Coronary artery (tissue), 2 donors: ENCODE results near the gene PEPD.

Source experiments
- DNase-seq: peaks from one replicate; pipeline ENCODE4 v3.0.0-alpha.2; 2017; ENCODE audit warnings: low spot score
- H3K27ac ChIP-seq, 2 donors: fragments of 200-600 bp; sonication (generic); one replicate each; pipeline ENCODE4 v1.5.1; 2016 to 2019
- H3K4me3 ChIP-seq: fragments of 200-600 bp; sonication (generic); 2 replicates; pipeline ENCODE4 v1.5.1; 2016; ENCODE audit warnings: mild to moderate bottlenecking, moderate library complexity
- CTCF ChIP-seq: fragments of 200-600 bp; sonication (generic); IDR thresholded peaks from one replicate; pipeline ENCODE4 v1.5.1; 2019; ENCODE audit warnings: antibody characterized with exemption

PEPD gene

DNA sequence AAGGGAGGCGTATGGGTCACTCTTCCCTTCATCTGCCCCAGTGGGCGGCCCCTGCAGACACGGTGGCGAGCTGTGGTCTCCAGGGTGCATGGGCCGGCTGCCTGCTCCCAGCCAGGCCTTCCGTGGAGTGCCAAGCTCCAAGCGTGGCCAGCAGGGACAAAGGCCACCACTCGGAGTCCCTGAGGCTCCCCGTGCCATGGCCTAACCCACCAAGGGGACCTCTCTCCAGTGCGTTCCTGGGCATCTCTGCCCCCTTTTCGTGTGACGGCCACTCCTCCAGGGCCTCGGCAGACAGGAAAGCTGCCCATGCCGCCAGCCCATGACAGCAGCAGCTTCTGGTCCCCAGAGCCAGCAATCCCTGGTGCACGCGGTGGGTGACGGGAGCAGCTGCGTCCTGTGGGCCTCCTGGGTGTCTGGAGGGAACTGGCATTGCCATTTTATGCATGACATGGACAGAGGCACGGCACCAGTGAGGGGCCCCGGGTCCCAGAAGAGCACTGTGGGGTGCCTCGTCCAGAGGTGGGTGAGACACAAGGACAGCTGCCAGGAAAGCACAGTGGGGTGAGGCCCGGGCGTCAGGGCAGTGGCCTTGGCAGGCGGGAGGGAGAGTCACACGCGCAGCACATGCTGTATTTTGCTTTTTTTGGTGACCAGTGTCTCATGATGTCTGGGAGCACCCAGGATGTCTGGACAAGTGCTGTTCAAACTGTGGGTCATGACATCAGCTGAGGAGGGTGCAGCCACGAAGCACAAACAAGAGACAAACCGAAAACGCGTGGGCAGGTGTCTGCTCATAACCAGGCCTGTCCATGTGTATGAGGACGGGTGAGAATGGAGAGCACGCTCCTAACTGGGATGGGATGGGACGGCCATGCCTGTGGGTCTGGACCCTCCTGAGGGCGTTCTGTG, 115.8 kb downstream of the PEPD start:
- H3K4me3 ChIP-seq = no peak overlapping the region
- TF ChIP-seq CTCF = no peak
- no peak for DNase-seq
- no peak overlapping the region for H3K27ac ChIP-seq

DNA sequence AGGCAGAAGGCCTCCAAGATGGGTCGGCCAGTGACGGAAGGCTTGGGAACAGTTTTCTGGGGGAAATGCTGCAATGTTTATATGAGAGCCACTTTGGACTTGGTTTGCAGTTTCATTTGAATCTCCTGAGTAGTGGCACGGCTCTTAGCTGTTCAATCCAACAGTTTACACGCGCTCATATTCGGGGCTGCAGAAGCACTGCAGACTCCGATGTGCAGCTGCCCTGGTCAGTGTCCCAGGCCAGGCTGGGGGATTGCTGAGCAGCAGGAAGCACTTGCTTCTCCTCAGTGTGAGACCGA, 116.4 kb downstream of the PEPD start:
- no peak for TF ChIP-seq CTCF
- Histone ChIP-seq H3K27ac (no peak overlapping the region), H3K4me3 (no peak overlapping the region)
- no peak for DNase-seq

DNA sequence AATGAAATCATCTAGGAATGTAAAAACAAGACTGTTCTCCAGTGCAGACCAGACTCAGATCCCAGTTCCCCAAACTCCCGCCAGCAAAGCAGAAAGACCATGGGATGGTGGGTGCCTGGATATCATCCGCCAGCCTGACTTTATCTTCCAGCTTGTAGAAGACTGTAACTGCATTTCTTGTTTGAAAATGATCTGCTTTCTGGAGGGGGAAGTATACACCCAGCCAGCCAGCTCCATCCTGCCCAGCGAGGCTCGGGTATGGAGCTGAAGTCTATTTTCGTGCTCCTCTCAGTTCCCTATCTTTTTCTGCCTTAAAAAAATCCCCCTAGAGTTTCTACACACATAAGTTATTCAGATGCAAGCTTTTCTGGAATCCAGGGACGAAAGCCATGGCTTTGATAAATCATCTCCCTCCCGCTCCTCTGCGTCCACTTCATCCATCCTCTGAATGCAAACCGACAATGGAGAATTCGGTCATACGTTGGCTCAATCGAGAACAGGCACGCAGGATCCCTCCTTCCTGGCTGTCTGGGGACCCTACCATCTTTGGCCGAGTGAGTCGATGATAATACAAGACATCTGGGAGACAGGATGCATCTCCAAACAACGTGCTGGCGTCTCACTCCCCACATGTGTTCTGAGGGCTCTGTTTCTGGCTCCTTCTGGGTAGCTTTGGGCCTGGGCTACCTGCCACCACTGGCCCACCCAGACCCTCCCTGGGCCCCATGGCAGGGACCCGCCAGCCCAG, 116.9 kb downstream of the PEPD start:
- H3K27ac ChIP-seq = no peak overlapping the region
- H3K4me3 ChIP-seq = no peak overlapping the region
- TF ChIP-seq CTCF = no peak
- no peak for DNase-seq

- no peak for DNase-seq
- Histone ChIP-seq H3K4me3 (no peak overlapping the region), H3K27ac (no peak overlapping the region)
- TF ChIP-seq CTCF = no peak
Observed at GRCh38 chr19:33403973-33404304, 117.7 kb downstream of the PEPD start.

DNA sequence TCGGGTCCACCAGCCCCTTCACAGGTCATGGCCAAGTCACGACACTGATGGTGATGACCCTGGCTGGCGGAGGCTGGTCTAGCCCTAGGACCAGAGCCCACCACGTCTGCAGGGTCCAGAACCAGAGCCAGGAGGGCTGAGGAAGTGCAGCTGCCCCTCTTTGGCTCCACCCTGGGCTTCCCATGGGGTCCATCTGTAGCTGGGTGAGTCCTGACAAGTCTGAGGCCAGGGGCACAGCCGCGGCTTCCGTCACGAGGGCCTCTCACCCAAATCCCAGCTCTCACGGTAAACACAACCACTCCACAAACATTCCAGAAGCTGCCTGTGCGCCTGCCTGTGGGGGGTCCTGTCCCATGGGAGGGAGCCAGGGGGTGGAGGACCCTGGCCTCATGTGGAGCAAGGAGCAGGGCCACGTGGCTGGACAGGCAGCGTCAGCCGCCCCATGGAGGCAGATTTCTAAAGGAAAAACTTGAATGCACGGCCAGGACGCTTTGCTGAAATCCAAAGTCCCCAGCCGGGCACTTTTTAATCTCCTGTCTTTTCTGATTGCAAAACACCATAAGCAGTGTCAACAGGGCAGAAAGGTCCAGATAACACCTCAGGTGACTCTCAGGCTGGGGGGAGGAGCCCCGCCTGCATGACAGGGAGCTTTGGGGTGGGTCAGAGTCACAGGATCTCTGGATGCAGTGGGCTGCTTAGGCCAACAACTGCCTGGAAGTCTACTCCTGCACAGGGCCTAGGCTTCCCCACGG, 118.2 kb downstream of the PEPD start:
- DNase-seq = no peak
- no peak for TF ChIP-seq CTCF
- H3K27ac ChIP-seq = no peak overlapping the region
- H3K4me3 ChIP-seq = no peak overlapping the region

GRCh38 chr19:33402421-33403220, 119.0 kb downstream of the PEPD start:
- Histone ChIP-seq H3K4me3 (no peak overlapping the region), H3K27ac (no peak overlapping the region)
- no peak for DNase-seq
- TF ChIP-seq CTCF = no peak
